Keratinocyte (primary cell): ENCODE data around the gene GPC1. TPM values are rescaled to one million over a fixed set of nuclear protein-coding genes. Genes with fewer than 3 reads are reported as not detected.

ENCODE experiments used
- DNase-seq: peaks from one replicate; pipeline ENCODE4 v3.0.0-alpha.2; 2011; ENCODE audit warnings: low read depth, missing footprints, low spot score
- FAIRE-seq: peaks from 2 replicates; lab custom pipeline; 2011; peaks lifted over from hg19 to GRCh38; lab: Jason Lieb, UNC
- H2AFZ ChIP-seq: 2 replicates; pipeline ENCODE4 v1.6.0; 2012; ENCODE audit warnings: low read length, control low read depth, inconsistent platforms; ENCODE audit not compliant: control insufficient read depth
- H3K27ac ChIP-seq: 2 replicates; pipeline ENCODE4 v1.5.1; 2011; ENCODE audit warnings: low read length; ENCODE audit not compliant: control insufficient read depth, insufficient read depth
- H3K27me3 ChIP-seq: 3 replicates; pipeline ENCODE4 v1.6.0; 2011; ENCODE audit warnings: low read length; ENCODE audit not compliant: control insufficient read depth, insufficient read depth; ENCODE audit errors: extremely low read depth
- H3K36me3 ChIP-seq, 2 experiments: 2 replicates in 1 of 2; 3 replicates in 1 of 2; pipeline ENCODE4 v1.5.1; 2011; ENCODE audit warnings: low read length in 2 of 2, mild to moderate bottlenecking in 1 of 2; ENCODE audit not compliant: control insufficient read depth in 2 of 2, insufficient read depth in 2 of 2; ENCODE audit errors: extremely low read depth in 1 of 2
- H3K4me1 ChIP-seq: 3 replicates; pipeline ENCODE4 v1.5.1; 2011; ENCODE audit warnings: low read length; ENCODE audit not compliant: control insufficient read depth, insufficient read depth; ENCODE audit errors: extremely low read depth
- H3K4me2 ChIP-seq: 3 replicates; pipeline ENCODE4 v1.6.0; 2011; ENCODE audit warnings: low read depth, low read length; ENCODE audit not compliant: control insufficient read depth, insufficient read depth; ENCODE audit errors: extremely low read depth
- H3K4me3 ChIP-seq, 3 experiments: fragments of 200-600 bp in 1 of 3; sonication (generic) in 1 of 3; 2 replicates in 2 of 3; 3 replicates in 1 of 3; pipeline ENCODE4 v1.5.1; 2011 to 2016; ENCODE audit warnings: low read length in 3 of 3, mild to moderate bottlenecking in 3 of 3, control low read depth in 2 of 3, inconsistent platforms in 1 of 3, low read depth in 1 of 3, mixed read lengths in 1 of 3, mixed run types in 1 of 3, moderate library complexity in 1 of 3; ENCODE audit not compliant: control insufficient read depth in 2 of 3, insufficient read depth in 2 of 3; ENCODE audit errors: extremely low read depth in 1 of 3
- H3K79me2 ChIP-seq: 2 replicates; pipeline ENCODE4 v1.6.0; 2012; ENCODE audit warnings: low read length; ENCODE audit not compliant: control insufficient read depth, insufficient read depth
- H3K9ac ChIP-seq: 3 replicates; pipeline ENCODE4 v1.6.0; 2011; ENCODE audit warnings: low read length; ENCODE audit not compliant: control insufficient read depth, insufficient read depth; ENCODE audit errors: extremely low read depth
- H3K9me1 ChIP-seq: 3 replicates; pipeline ENCODE4 v1.6.0; 2011; ENCODE audit warnings: low read length; ENCODE audit not compliant: control insufficient read depth, insufficient read depth; ENCODE audit errors: extremely low read depth
- H3K9me3 ChIP-seq: 2 replicates; pipeline ENCODE4 v1.5.1; 2012; ENCODE audit warnings: low read depth, low read length; ENCODE audit not compliant: control insufficient read depth
- H4K20me1 ChIP-seq: 3 replicates; pipeline ENCODE4 v1.6.0; 2011; ENCODE audit warnings: low read length; ENCODE audit not compliant: control insufficient read depth, insufficient read depth; ENCODE audit errors: extremely low read depth
- CTCF ChIP-seq, 3 experiments: IDR thresholded peaks in 1 of 3; conservative IDR thresholded peaks in 1 of 3; optimal IDR thresholded peaks in 1 of 3; 2 replicates in 2 of 3; 3 replicates in 1 of 3; pipeline versions ENCODE3 to v1.5.1; 2011; ENCODE audit warnings: low read length in 3 of 3, mild to moderate bottlenecking in 3 of 3, moderate library complexity in 2 of 3, control low read depth in 1 of 3, inconsistent platforms in 1 of 3; ENCODE audit not compliant: insufficient read depth in 2 of 3; ENCODE audit errors: extremely low read depth in 1 of 3
- EZH2 ChIP-seq: IDR thresholded peaks from one replicate; pipeline ENCODE4 v1.6.1; 2012; ENCODE audit warnings: inconsistent platforms, mild to moderate bottlenecking, low read length, moderate library complexity
- dilution Hi-C: fragments of 300-500 bp; cut with MboI; formaldehyde crosslinking; loops from one replicate; pipeline ENCODE4 v1.7.0; 2020; ENCODE audit warnings: low sequenced_read_pairs; ENCODE audit not compliant: extremely low pct_ligation_motif_present
- polyA plus RNA-seq, 5 experiments: library from polyadenylated mRNA; depleted of rRNA in 3 of 5; stranded (reverse) in 3 of 5; stranded (forward) in 1 of 5; unstranded in 1 of 5; fragments of >200 nt; gene quantifications; 1 replicate in 1 of 5; 2 replicates in 3 of 5; 3 replicates in 1 of 5; pipeline versions ENCODE4 v1.2.1 to v1.2.3, GENCODE V29; 2011 to 2012; ENCODE audit warnings: missing spikeins in 2 of 5, low read depth in 1 of 5, low replicate concordance in 1 of 5

The GPC1 gene
- polyA plus RNA-seq, 1 donor (not counting 4 experiments of a cell fraction or from before 2014, with no cell fraction given): 46.6 TPM

GRCh38 chr2:240396623-240397541 lies 38.6 kb upstream of the GPC1 start:
- Histone ChIP-seq H4K20me1 (no peaks in the 10 kb centered on the region), H3K4me1 (peaks cover 8% of the 10 kb centered on the region), H3K79me2 (no peaks in the 10 kb centered on the region), H3K9me1 (no peaks in the 10 kb centered on the region), H3K4me2 (no peak overlapping the region), H3K27ac (no peak overlapping the region), H3K27me3 (peaks cover 19% of the 10 kb centered on the region), H3K4me3 (no peak overlapping the region), H3K36me3 (no peaks in the 10 kb centered on the region), H3K9ac (no peak overlapping the region), H2AFZ (no peak overlapping the region), H3K9me3 (no peaks in the 10 kb centered on the region)
- TF ChIP-seq CTCF (optimal IDR thresholded peaks at IDR 0.05 in 1 of 3, IDR thresholded peaks at IDR 0.05 in 1 of 3, conservative IDR thresholded peaks at IDR 0.05 in 1 of 3; ENCODE audit: extremely low read depth in 1 of 3, insufficient read depth in 2 of 3, low read length in 3 of 3) (no peak), EZH2 (no peak)
- dilution Hi-C loops: no loop called here
- FAIRE-seq: no peak
- DNase-seq: no peak

GRCh38 chr2:240397542-240397916 lies 37.9 kb upstream of the GPC1 start:
- DNase-seq: no peak
- H3K36me3 ChIP-seq: no peaks in the 10 kb centered on the region
- H3K9me1 ChIP-seq: no peaks in the 10 kb centered on the region
- H4K20me1 ChIP-seq: no peaks in the 10 kb centered on the region
- H3K4me2 ChIP-seq: no peak overlapping the region
- dilution Hi-C loops: no loop called here
- no peak overlapping the region for H3K27ac ChIP-seq
- H2AFZ ChIP-seq: no peak overlapping the region
- H3K79me2 ChIP-seq: no peaks in the 10 kb centered on the region
- no peaks in the 10 kb centered on the region for H3K9me3 ChIP-seq
- no peak overlapping the region for H3K4me3 ChIP-seq
- peaks cover 8% of the 10 kb centered on the region for H3K4me1 ChIP-seq
- H3K9ac ChIP-seq: no peak overlapping the region
- H3K27me3 ChIP-seq: peaks cover 24% of the 10 kb centered on the region
- FAIRE-seq: no peak
- TF ChIP-seq EZH2 (no peak), CTCF (optimal IDR thresholded peaks at IDR 0.05 in 1 of 3, IDR thresholded peaks at IDR 0.05 in 1 of 3, conservative IDR thresholded peaks at IDR 0.05 in 1 of 3; ENCODE audit: extremely low read depth in 1 of 3, insufficient read depth in 2 of 3, low read length in 3 of 3) (no peak)
